ENCODE data around the gene FOXO6.

FOXO6 gene

DNA sequence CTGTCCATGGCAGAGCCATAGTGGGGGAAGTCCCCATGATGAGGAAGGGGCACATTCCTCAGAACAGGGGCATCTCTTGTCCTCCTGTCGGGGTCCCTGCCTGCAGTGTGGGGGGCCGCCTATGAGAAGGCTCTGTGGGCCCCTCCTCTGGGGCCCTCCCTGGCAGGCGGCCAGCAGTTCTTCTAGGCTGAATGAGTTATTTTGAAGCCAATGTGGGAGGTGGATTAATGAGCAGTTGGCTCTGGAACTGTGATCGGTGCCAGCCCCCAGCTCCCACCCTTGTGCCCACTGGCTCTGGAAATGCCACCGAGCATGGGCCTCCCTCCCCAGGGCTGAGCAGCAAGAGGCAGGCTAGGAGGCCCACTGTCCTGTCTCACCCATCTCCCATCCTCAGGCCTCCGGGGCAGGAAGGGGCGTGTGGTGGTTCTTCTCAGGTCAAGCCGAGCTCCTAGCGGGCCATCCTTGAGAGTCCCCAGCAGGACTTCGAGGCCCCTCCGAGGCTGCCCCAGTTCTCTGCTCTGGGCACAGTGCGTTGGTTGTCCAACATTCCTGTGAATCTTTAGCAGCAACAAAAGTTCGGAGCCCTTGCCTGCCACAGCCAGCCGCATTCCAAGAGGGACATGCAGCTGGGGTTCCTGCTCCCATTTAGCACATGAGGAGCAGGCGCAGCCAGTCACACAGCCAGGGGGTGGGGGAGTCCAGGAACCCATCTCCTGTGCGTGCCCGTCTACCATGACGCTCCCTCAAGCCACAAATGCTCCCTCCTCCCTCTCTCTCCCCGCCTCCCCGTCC lies 66.1 kb downstream of the FOXO6 start:
- no peak for DNase-seq (ENCODE audit: low read depth)

DNA sequence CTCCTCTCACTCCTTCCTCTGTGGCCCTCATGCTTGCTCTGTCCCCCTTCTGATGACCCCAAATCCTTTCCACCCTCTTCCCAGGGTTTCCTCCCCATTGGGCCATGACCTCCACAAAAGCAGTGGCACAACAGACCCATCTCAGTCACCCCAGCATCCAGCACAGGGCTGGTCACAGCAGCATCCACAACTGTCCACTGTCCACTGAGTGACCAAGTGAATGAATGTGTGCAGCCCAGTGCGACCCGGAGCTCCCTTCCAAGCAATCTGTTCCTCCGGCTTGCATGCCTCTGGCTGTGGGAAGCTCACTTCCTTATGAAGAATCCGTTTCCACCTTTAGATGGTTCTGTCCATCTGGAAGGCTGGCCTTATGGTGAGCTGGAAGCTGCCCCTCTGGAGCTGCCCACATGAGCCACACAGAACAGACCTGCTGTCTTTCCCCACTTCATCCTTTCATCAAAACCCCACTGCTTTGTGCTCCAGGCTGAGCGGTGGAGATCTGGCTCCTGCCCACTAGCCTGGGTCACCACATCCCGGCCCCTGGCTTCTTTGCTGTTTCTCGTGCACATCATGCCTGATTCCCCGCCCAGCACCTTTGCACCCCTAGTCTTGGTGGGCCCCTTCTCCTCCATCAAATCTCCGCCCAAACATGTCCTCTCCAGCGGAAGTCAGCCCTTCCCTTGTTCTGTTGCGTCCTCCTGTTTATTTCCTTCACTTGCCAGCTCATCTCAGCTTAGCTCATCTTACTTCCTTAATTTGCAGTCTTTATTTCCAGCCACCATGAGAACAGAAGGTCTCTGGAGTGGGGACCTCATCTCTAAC lies 66.9 kb downstream of the FOXO6 start:
- no peak for DNase-seq (ENCODE audit: low read depth)

- no peak for DNase-seq (ENCODE audit: low read depth)
These were observed 67.8 kb downstream of the FOXO6 start for GRCh38 chr1:41428738-41429640.

- DNase-seq (ENCODE audit: low read depth) = no peak
These were observed 68.4 kb downstream of the FOXO6 start for GRCh38 chr1:41429641-41430035.

DNA sequence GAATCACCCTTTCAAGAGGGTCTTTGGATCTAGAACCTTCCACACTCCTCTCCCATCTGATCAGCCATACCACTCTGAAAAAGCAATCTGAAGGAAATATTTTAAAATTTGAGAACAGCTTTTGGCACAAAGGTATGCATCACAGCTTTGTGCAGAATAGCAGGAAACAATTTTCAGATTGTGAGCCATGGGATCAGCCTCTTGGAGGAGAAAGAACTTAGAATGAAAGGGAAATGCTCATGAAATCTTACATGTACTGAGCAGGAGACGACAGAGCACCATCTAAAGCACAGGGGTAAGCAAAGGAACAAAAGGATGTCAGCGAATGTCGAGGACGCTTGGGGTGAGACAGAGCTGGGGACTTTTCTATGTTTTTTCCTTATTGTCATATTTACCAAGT lies 68.8 kb downstream of the FOXO6 start:
- DNase-seq (ENCODE audit: low read depth) = no peak

GRCh38 chr1:41430582-41430981 lies 69.3 kb downstream of the FOXO6 start:
- DNase-seq (ENCODE audit: low read depth) = no peak

DNA sequence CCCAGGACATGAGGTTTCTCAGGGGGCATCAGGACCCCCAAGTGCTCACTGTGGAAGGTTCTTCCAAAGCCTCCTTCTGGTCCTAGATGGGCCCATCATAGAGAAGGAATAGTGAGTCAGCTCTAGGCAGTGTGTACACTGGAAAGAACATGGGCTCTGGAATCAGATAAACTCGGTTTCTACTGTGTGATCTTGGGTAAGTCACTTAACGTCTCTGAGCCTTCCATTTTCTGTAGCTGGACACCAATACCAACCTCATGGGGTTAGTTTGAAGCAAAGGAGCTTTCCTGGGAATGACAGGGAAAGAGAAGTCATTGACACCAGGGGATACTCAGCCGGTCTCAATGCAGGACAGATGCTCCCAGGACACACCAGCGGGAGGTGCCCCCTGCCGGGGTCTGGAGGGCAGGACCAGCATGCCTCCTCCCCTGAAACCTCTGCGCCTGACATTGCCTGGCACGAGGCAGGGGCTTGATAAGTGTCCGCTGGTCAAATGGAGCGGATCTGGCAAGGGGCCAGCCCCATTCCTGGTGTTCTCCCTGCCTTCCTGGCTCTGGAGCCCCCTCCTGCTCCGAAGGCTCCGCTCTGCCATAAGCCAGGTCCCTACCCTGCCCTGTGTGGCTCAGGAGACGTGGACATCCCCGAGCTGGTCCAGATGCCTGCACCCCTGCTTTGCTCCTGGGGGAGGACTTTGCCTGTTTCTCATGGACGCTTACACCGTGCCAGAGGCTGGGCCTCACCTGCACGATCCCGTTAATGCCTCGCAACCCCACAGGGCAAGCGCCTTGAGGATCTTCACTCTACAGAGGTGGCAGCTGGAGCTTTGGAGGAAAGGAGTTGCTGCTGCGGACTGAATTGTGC lies 70.5 kb downstream of the FOXO6 start:
- DNase-seq (ENCODE audit: low read depth) = no peak

Measured in activated T-cell treated with anti-CD3 and anti-CD28 coated beads for 48 hours (primary cell).